GM12878 (cell line): ENCODE measurements around the gene PCNX1. TPM values are rescaled to one million over a fixed set of nuclear protein-coding genes. Genes with fewer than 3 reads are reported as not detected.

Experiments
- CBX3 ChIP-seq: fragments of 200-600 bp; sonication (generic); IDR thresholded peaks from 2 replicates; pipeline ENCODE4 v1.6.1; 2016; ENCODE audit warnings: low read depth, borderline replicate concordance
- KDM1A ChIP-seq: fragments of 200-600 bp; sonication (generic); IDR thresholded peaks from 2 replicates; pipeline ENCODE4 v1.6.1; 2016; ENCODE audit warnings: borderline replicate concordance
- MTA3 ChIP-seq: IDR thresholded peaks from 2 replicates; pipeline ENCODE4 v1.6.1; 2012; ENCODE audit warnings: low read length, inconsistent platforms, borderline replicate concordance
- NR2F1 ChIP-seq: fragments of 450-650 bp; conservative IDR thresholded peaks from 2 replicates; pipeline ENCODE4 v1.6.1; 2017; ENCODE audit warnings: mild to moderate bottlenecking
- PBX3 ChIP-seq: IDR thresholded peaks from 2 replicates; pipeline ENCODE4 v1.6.1; 2011; ENCODE audit warnings: mild to moderate bottlenecking, low read depth, low read length, moderate library complexity; ENCODE audit not compliant: insufficient replicate concordance
- SRF ChIP-seq, 2 experiments: IDR thresholded peaks; 2 replicates each; pipeline ENCODE4 v1.6.1; 2011; ENCODE audit warnings: low read depth in 2 of 2, low read length in 2 of 2, mild to moderate bottlenecking in 1 of 2, moderate library complexity in 1 of 2
- polyA plus RNA-seq, 11 experiments: library from polyadenylated mRNA; depleted of rRNA in 4 of 11; unstranded in 6 of 11; stranded (reverse) in 5 of 11; fragments of >200 nt; fragmentation: Nextera tagmentation in 4 of 11; fragmentation: Illumina TruSeq in 1 of 11; extraction: Ambion mirVana in 4 of 11; extraction: Trizol in 1 of 11; gene quantifications; 1 replicate in 1 of 11; 2 replicates in 10 of 11; pipeline versions ENCODE4 v1.2.1 to v1.2.3, GENCODE V29; 2011 to 2016; ENCODE audit warnings: inconsistent platforms in 2 of 11, missing spikeins in 2 of 11, low read depth in 1 of 11
- total RNA-seq, 4 experiments: library from RNA; depleted of rRNA in 3 of 4; stranded (reverse); fragments of >200 nt in 3 of 4; fragmentation: Illumina TruSeq in 1 of 4; extraction: Trizol in 1 of 4; gene quantifications; 2 replicates each; pipeline versions ENCODE4 v1.2.1 to v1.2.3, GENCODE V29; 2013 to 2021
- TF ChIP-seq, protein P1 (sequence below): IDR thresholded peaks from 2 replicates; pipeline ENCODE4 v1.6.1; 2012; ENCODE audit warnings: mild to moderate bottlenecking, low read depth, low read length
- TF ChIP-seq, protein P2 (sequence below): fragments of 450-650 bp; IDR thresholded peaks from 2 replicates; pipeline ENCODE4 v1.6.1; 2016; ENCODE audit warnings: mild to moderate bottlenecking

The PCNX1 gene
- total and polyA plus RNA-seq, 10 of the 15 experiments (the other 5 are each of a cell fraction or from before 2014, with no cell fraction given) = 4.6 to 53.9 (median 20.5) TPM

DNA sequence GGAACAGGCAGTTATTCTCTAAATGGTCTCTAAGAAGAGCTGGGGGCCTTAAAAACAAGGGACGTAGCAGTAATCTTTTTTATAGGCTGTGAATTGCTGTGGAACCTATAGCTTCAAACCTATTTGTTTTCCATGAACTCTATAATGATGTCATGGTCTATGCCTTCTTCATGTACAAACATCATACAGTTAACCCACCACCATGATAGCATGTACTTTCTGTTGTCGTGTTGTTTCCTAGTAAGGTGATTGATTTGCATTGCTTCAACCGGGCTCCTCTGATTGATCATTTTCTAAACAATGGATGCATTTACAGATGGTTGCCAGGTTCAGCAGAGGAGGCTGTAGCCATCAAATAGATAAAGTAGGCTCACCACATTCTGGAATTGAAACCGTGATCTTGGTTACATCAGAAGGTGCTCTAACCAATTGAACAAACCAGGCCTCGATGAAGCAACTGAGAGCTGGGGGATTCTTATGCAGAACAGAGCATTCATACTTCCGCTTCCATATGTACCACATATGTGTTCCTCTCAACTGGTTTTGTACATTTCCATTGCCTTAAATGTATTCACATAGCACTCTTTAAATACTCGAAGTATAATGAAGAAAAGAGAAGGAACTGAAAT, 25.6 kb upstream of the PCNX1 start (continued):
- TF ChIP-seq KDM1A (no peak), PBX3 (no peak), CBX3 (no peak), MTA3 (peak; percentile 77; the same call in 1 of the 2 replicates), NR2F1 (no peak), SRF (IDR thresholded peaks at IDR 0.05; ENCODE audit: low read depth in 2 of 2, low read length in 2 of 2) (no peak)
- TF ChIP-seq, protein P1, sequence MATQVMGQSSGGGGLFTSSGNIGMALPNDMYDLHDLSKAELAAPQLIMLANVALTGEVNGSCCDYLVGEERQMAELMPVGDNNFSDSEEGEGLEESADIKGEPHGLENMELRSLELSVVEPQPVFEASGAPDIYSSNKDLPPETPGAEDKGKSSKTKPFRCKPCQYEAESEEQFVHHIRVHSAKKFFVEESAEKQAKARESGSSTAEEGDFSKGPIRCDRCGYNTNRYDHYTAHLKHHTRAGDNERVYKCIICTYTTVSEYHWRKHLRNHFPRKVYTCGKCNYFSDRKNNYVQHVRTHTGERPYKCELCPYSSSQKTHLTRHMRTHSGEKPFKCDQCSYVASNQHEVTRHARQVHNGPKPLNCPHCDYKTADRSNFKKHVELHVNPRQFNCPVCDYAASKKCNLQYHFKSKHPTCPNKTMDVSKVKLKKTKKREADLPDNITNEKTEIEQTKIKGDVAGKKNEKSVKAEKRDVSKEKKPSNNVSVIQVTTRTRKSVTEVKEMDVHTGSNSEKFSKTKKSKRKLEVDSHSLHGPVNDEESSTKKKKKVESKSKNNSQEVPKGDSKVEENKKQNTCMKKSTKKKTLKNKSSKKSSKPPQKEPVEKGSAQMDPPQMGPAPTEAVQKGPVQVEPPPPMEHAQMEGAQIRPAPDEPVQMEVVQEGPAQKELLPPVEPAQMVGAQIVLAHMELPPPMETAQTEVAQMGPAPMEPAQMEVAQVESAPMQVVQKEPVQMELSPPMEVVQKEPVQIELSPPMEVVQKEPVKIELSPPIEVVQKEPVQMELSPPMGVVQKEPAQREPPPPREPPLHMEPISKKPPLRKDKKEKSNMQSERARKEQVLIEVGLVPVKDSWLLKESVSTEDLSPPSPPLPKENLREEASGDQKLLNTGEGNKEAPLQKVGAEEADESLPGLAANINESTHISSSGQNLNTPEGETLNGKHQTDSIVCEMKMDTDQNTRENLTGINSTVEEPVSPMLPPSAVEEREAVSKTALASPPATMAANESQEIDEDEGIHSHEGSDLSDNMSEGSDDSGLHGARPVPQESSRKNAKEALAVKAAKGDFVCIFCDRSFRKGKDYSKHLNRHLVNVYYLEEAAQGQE = no peak
- TF ChIP-seq, protein P2, sequence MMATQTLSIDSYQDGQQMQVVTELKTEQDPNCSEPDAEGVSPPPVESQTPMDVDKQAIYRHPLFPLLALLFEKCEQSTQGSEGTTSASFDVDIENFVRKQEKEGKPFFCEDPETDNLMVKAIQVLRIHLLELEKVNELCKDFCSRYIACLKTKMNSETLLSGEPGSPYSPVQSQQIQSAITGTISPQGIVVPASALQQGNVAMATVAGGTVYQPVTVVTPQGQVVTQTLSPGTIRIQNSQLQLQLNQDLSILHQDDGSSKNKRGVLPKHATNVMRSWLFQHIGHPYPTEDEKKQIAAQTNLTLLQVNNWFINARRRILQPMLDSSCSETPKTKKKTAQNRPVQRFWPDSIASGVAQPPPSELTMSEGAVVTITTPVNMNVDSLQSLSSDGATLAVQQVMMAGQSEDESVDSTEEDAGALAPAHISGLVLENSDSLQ = peak; percentile 70; the same call in 1 of the 2 replicates
